A673 (cell line): ENCODE data around the gene MAML3.

Source experiments
- CTCF ChIP-seq: fragments of 300-800, 200-600 bp; sonication (generic); conservative IDR thresholded peaks from 2 replicates; pipeline ENCODE4 v1.5.1; 2017; ENCODE audit warnings: low read depth, mild to moderate bottlenecking, antibody characterized with exemption, low read length, moderate library complexity, mixed read lengths
- EZH2 ChIP-seq: fragments of 200-600 bp; sonication (generic); IDR thresholded peaks from 2 replicates; pipeline ENCODE4 v1.6.1; 2017; ENCODE audit warnings: borderline replicate concordance, low read depth, mild to moderate bottlenecking, mixed read lengths, antibody characterized with exemption, low read length; ENCODE audit not compliant: poor library complexity, severe bottlenecking

GRCh38 chr4:140068271-140068670, 85.7 kb downstream of the MAML3 start:
- TF ChIP-seq EZH2 = no peak
- TF ChIP-seq CTCF = no peak
